GM19328 (cell line): Measurements from ENCODE around the gene ANO5.
"Not testable (repeated sequence)": the region's sequence is repeated elsewhere in the genome, so short reads cannot be mapped to it uniquely, and the experiment has no call there.

Experiments used
- ATAC-seq: cut with Tn5 transposase; IDR thresholded peaks from one replicate; pipeline ENCODE4 v1.9.1; 2021; ENCODE audit warnings: mild to moderate bottlenecking, moderate library complexity; ENCODE audit not compliant: unreplicated experiment

ANO5 gene

DNA sequence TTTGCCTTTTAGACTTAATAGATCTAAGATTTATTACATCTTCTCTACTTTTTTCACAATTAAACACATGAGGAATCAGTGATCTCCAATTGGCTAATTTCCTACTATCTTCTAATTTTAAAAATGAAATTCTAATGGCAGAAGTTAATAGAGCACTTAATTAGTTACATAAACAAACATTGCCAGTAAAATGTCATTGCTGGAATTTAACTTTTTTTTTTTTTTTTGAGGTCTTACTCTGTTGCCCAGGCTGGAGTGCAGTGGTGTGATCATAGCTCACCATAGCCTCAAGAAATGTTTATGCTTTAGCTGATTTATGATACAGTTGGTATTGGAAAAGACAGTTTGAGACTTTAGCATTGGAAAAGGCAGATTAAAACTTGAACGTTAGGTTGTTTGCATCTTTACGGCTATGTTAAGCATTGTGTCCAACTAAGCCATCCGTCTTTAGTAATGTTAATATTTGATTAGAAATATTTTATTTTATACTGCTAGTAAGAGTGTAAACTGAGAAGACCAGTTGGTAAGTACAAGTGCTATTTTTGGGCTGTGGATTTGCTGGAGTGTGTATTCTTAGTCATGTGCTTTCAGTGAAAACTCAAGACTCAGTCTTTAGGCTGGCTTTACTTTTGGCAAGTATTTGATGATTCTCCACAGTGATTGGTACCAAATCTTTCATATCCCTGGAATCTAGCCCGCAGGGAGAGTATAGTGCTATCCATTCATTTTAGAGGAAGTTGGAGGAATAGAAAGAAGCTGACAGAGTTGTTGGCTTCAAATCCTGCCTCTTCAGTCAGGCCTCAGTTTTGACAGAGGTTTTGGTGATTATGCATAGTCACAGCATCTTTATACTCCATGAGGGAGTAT lies 4.5 kb downstream of the ANO5 start:
- ATAC-seq, result no peak

DNA sequence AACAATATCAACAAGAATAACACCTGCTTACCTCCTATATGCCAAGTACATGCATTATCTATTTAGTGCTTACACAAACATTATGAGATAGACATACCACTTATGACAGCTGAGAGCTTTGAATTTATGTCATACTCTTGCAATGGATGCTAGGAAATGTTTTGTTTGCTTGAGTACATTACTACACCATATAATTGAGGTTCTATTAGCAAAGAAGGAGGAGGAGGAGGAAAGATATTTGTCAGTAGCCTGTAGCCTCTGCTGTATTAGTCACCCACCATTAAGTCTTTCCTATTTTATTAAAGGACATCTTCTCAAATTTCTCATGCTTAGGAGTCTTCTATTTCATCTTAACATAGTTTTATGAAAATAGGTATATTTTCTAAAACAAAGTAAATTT lies 6.4 kb downstream of the ANO5 start:
- no peak for ATAC-seq

DNA sequence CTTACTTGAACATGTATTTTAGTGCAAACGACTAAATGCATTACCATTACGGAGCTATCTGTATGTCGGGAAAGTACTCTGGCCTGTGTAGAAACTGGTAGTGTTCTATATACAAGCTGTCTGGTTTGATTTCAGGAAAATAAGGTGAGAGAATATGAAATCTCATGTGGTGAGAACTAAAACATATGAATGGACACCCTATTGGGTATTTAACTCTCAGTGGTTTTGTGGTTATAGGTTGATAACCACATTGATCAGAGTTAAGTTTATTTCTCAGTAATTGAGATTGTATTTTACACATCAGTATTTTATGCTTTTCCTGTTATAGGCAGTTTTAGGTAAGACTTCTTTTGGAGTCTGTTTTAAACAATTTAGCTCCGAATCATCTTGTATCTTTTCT lies 10.4 kb downstream of the ANO5 start:
- no peak for ATAC-seq

GRCh38 chr11:22207162-22207561 lies 14.3 kb downstream of the ANO5 start:
- no peak for ATAC-seq

- ATAC-seq, result no peak
Observed at GRCh38 chr11:22208151-22208858, 15.4 kb downstream of the ANO5 start.

GRCh38 chr11:22216940-22217339 lies 24.1 kb downstream of the ANO5 start:
- ATAC-seq, result no peak

DNA sequence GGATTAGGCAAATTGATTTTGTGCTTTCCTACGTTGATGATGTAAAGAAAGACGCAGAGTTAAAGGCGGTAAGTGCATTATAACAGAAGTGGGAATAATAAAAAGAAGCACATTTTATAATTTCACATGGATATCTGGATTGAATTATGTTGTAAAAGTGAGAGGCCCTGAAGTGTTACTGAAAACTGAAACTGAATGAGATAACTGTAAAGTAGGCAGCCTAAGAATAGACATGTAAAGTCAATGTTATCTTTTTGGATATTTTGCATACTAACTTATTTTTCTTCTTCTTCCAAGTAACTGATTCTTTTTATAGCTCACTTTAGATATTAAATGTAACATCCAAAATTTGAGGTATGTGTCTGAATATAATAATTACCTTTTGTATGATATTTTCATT lies 28.3 kb downstream of the ANO5 start:
- no peak for ATAC-seq

DNA sequence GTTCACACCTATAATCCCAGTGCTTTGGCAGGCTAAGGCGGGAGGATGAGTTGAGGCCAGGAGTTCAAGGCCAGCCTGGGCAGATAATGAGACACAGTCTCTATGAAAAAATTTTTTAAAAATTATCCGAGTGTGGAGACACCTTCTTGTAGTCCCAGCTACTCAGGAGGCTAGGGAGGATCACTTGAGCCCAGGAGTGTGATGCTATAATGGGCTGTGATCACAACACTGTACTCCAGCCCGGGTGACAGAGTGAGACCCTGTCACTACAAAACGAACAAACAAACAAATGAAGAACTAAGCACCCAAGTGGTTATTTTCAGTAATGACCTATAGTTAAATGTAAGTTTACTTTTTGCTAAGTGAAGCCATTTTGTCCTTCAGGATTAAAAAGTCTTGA lies 32.3 kb downstream of the ANO5 start:
- ATAC-seq, result no peak

- ATAC-seq, result no peak
Observed at GRCh38 chr11:22234743-22235142, 41.9 kb downstream of the ANO5 start.

GRCh38 chr11:22244986-22245592 lies 52.2 kb downstream of the ANO5 start:
- ATAC-seq, result peak; percentile 89

DNA sequence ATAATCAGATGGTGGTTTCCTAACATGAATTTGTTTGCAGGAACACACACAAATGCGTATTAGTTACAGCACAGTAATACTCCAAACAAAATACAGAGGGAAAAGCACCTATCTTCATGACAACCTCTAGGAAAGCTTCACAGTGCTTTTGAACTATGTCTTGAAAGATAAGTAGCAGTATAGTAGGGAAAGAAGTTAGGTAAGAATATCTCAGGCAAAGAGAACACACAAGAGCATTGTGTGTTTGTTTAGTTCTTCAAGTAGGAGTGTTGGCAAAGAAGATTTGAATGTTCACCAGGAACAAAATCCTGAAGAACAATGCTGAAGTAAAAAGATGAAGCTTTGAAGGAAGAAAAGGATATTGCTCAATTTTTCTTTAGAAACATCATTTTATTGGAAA lies 54.1 kb downstream of the ANO5 start:
- ATAC-seq, result no peak

DNA sequence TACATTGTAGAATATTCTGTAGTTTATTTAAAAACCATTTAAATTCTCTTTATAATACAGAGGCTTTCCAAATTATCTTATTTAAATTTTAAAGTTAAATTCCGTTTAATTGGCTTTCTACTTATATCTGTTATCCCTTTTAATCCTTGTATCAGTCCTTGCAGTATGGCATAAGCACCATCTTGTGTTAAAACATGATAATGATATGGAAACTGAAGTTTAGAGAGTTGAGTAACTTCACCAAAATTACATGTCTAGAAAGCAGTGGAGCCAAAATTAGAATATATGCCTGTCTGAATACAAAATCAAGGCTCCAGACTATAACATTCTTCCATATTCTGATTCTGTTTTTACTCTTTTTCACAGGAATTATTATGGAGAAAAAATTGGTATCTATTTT lies 57.0 kb downstream of the ANO5 start:
- no peak for ATAC-seq

- no peak for ATAC-seq
Observed at GRCh38 chr11:22256876-22257275, 64.0 kb downstream of the ANO5 start.

- ATAC-seq, result no peak
Observed at GRCh38 chr11:22263613-22264012, 70.7 kb downstream of the ANO5 start.

- not testable (repeated sequence) for ATAC-seq
Observed at GRCh38 chr11:22268983-22269624, 76.2 kb downstream of the ANO5 start.

DNA sequence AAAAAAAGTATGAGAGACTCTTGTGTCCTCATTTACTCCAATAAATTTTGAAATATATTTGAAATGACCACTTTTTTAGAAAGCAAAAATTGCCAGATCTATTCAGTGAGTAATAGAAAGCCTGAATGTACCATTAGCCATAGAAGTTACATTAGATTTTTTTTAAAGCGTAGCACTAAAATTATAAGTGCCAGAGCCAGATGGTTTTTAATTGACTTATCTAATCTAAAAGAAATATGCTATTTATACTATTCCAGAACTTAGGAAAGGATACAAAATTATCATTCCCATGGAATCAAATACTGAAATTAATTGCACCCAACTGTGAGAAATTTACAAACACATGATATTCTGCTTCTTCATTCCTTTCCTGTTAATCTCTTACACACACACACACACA lies 80.9 kb downstream of the ANO5 start:
- ATAC-seq, result no peak

DNA sequence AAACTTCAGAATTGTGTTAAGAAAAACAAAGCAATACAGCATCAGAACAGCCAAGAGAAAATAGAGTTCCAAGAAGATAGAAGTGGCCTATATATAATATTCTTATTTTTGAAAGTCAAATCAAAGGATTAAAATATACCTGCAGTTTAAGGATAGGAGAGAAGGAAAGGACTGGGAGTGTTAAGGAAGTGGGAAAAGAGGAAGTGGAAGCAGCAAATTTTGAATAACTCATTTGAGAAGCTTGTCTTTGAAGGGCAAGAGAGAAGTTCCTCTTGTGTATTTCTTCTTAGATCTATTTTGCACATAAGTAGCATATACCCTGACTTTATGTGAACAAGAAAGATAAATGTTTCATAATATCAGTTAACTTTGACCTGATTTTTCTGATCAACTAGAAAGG lies 82.7 kb downstream of the ANO5 start:
- ATAC-seq, result no peak

DNA sequence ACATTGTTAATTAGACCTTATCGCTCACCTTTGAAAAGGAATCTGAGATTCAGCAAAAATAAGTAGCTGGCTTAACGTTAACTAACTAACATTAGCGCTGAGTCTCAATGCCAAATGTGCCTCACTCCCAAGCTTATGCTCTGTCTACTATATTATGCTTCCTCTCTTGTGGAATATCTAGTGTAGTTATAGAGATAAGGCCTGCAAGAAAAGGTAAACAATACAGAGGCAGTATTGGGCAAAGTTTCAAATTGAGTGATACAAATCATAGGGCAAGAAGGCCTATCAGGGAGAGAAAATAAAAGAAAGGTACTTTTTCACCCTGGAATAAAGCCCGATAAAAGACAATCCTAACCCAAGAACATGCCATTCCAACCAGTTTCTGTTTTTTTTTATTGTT lies 83.7 kb downstream of the ANO5 start:
- ATAC-seq, result no peak

GRCh38 chr11:22284991-22285390 lies 92.1 kb downstream of the ANO5 start:
- not testable (repeated sequence) for ATAC-seq

DNA sequence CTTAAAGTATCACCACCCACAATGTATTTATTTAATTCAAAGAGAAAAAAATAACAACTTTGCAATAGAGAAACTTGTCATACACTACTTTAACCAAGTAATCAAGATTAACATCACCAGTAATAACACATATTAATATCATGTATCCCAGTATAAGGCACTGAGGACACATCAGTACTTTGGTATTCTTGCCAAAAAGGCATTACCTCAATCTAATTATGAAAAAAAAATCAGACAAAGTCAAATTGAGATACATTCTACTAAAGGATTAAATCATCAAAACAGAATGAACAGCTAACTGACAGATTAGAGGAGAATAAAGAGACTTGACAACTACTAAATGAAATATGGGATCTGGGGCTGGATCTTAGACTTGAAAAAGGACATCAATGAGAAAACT lies 109.5 kb downstream of the ANO5 start:
- ATAC-seq, result no peak

- no peak for ATAC-seq
Observed at GRCh38 chr11:22304337-22304961, 111.6 kb downstream of the ANO5 start.
